ENCODE data around the gene EPHA1.

EPHA1 gene

GRCh38 chr7:143452495-143452894, 43.8 kb upstream of the EPHA1 start:
- TF ChIP-seq CTCF (IDR thresholded peaks at IDR 0.05; ENCODE audit: borderline replicate concordance, control extremely low read depth, extremely low read depth, insufficient read depth, missing control alignments): no peak
- in situ Hi-C loops (cut with MboI; ENCODE audit: low sequenced_read_pairs, unreplicated experiment): no loop called here

GRCh38 chr7:143451746-143452145, 43.1 kb upstream of the EPHA1 start:
- in situ Hi-C loops (cut with MboI; ENCODE audit: low sequenced_read_pairs, unreplicated experiment): no loop called here
- TF ChIP-seq CTCF (IDR thresholded peaks at IDR 0.05; ENCODE audit: borderline replicate concordance, control extremely low read depth, extremely low read depth, insufficient read depth, missing control alignments): no peak

More at GRCh38 chr7:143452495-143452894, 43.8 kb upstream of the EPHA1 start:
- no peak for DNase-seq (ENCODE audit: low spot score)

GRCh38 chr7:143451122-143451521, 42.5 kb upstream of the EPHA1 start:
- DNase-seq (ENCODE audit: low spot score): no peak
- TF ChIP-seq CTCF (IDR thresholded peaks at IDR 0.05; ENCODE audit: borderline replicate concordance, control extremely low read depth, extremely low read depth, insufficient read depth, missing control alignments): no peak
- in situ Hi-C loops (cut with MboI; ENCODE audit: low sequenced_read_pairs, unreplicated experiment): no loop called here

More at GRCh38 chr7:143451746-143452145, 43.1 kb upstream of the EPHA1 start:
- DNase-seq (ENCODE audit: low spot score): no peak

- in situ Hi-C loops (cut with MboI; ENCODE audit: low sequenced_read_pairs, unreplicated experiment): no loop called here
- no peak for DNase-seq (ENCODE audit: low spot score)
- no peak for TF ChIP-seq CTCF (IDR thresholded peaks at IDR 0.05; ENCODE audit: borderline replicate concordance, control extremely low read depth, extremely low read depth, insufficient read depth, missing control alignments)
These were observed 41.1 kb upstream of the EPHA1 start for GRCh38 chr7:143449793-143450192.

- no peak for TF ChIP-seq CTCF (IDR thresholded peaks at IDR 0.05; ENCODE audit: borderline replicate concordance, control extremely low read depth, extremely low read depth, insufficient read depth, missing control alignments)
- in situ Hi-C loops (cut with MboI; ENCODE audit: low sequenced_read_pairs, unreplicated experiment): no loop called here
- DNase-seq (ENCODE audit: low spot score): no peak
These were observed 39.8 kb upstream of the EPHA1 start for GRCh38 chr7:143448429-143448828.

GRCh38 chr7:143447466-143447865, 38.8 kb upstream of the EPHA1 start:
- in situ Hi-C loops (cut with MboI; ENCODE audit: low sequenced_read_pairs, unreplicated experiment): no loop called here
- DNase-seq (ENCODE audit: low spot score): no peak

More at GRCh38 chr7:143447466-143447865, 38.8 kb upstream of the EPHA1 start:
- TF ChIP-seq CTCF (IDR thresholded peaks at IDR 0.05; ENCODE audit: borderline replicate concordance, control extremely low read depth, extremely low read depth, insufficient read depth, missing control alignments): no peak

All from GM13976 (cell line).